Astrocyte of the spinal cord (primary cell): ENCODE results near the gene ADAMTS2.

Source experiments
- DNase-seq: peaks from one replicate; pipeline ENCODE4 v3.0.0; 2011; ENCODE audit warnings: low read depth, low spot score
- H3K4me3 ChIP-seq: 2 replicates; pipeline ENCODE4 v1.5.1; 2011; ENCODE audit warnings: low read depth, mild to moderate bottlenecking, low read length, moderate library complexity
- CTCF ChIP-seq: IDR thresholded peaks from 2 replicates; pipeline ENCODE4 v1.5.1; 2012; ENCODE audit warnings: low read depth, mild to moderate bottlenecking, low read length, inconsistent platforms
- in situ Hi-C: cut with HindIII; loops from 2 replicates; pipeline ENCODE4 v1.10.0; 2017; ENCODE audit warnings: low sequenced_read_pairs

Gene ADAMTS2

GRCh38 chr5:179121667-179122111 lies 223.6 kb downstream of the ADAMTS2 start:
- in situ Hi-C loops = no loop called here
- no peak for TF ChIP-seq CTCF
- no peak overlapping the region for H3K4me3 ChIP-seq
- no peak for DNase-seq

GRCh38 chr5:179120951-179121666 lies 224.2 kb downstream of the ADAMTS2 start:
- no peak for DNase-seq
- no peak for TF ChIP-seq CTCF
- H3K4me3 ChIP-seq = no peak overlapping the region
- in situ Hi-C loops = no loop called here

- TF ChIP-seq CTCF = no peak
- in situ Hi-C loops = no loop called here
- no peak for DNase-seq
- H3K4me3 ChIP-seq = no peak overlapping the region
These were observed 224.8 kb downstream of the ADAMTS2 start for GRCh38 chr5:179120421-179120861.

- H3K4me3 ChIP-seq = no peak overlapping the region
- no peak for TF ChIP-seq CTCF
- in situ Hi-C loops = no loop called here
- no peak for DNase-seq
These were observed 225.7 kb downstream of the ADAMTS2 start for GRCh38 chr5:179119415-179120170.

- in situ Hi-C loops = no loop called here
- no peak overlapping the region for H3K4me3 ChIP-seq
- no peak for DNase-seq
- TF ChIP-seq CTCF = no peak
These were observed 226.4 kb downstream of the ADAMTS2 start for GRCh38 chr5:179118756-179119414.

- DNase-seq = no peak
- H3K4me3 ChIP-seq = no peak overlapping the region
- TF ChIP-seq CTCF = no peak
- in situ Hi-C loops = no loop called here
These were observed 226.9 kb downstream of the ADAMTS2 start for GRCh38 chr5:179118338-179118737.
